Activated B cell treated with CpG ODN at 0.5 μM for 24 hours (primary cell): ENCODE measurements around the gene ZNF682. TPM values are rescaled to one million over a fixed set of nuclear protein-coding genes. Genes with fewer than 3 reads are reported as not detected.
"Not testable (repeated sequence)": the region's sequence is repeated elsewhere in the genome, so short reads cannot be mapped to it uniquely, and the experiment has no call there.

ENCODE experiments used
- ATAC-seq: fragments of 200-7000 bp; cut with Tn5 transposase; one replicate; pipeline ENCODE4 v1.10.0; 2021; ENCODE audit warnings: low read depth, mild to moderate bottlenecking, moderate library complexity
- CTCF ChIA-PET: fragments of 350-600 bp; sonication (Branson Sonifier 250); formaldehyde crosslinking; loops from one replicate; lab custom pipeline; 2021; ENCODE audit warnings: antibody characterized with exemption; lab: Charles Lee
- POLR2A ChIA-PET: fragments of 350-600 bp; sonication (Branson Sonifier 250); formaldehyde crosslinking; loops from one replicate; lab custom pipeline; 2021; ENCODE audit warnings: antibody characterized with exemption; lab: Charles Lee
- DNase-seq: peaks from one replicate; pipeline ENCODE4 v3.0.0; 2022
- H3K27ac Mint-ChIP-seq: one replicate; pipeline ENCODE4 v1.8.0; 2020; ENCODE audit warnings: mixed read lengths
- H3K27me3 Mint-ChIP-seq: one replicate; pipeline ENCODE4 v1.8.0; 2021; ENCODE audit warnings: mixed read lengths
- H3K36me3 Mint-ChIP-seq: one replicate; pipeline ENCODE4 v1.8.0; 2021; ENCODE audit warnings: low read depth, mixed read lengths
- H3K4me1 Mint-ChIP-seq: one replicate; pipeline ENCODE4 v1.8.0; 2021; ENCODE audit warnings: mixed read lengths
- H3K4me3 Mint-ChIP-seq: one replicate; pipeline ENCODE4 v1.8.0; 2020; ENCODE audit warnings: mild to moderate bottlenecking, mixed read lengths
- H3K9me3 Mint-ChIP-seq: one replicate; pipeline ENCODE4 v1.8.0; 2020; ENCODE audit warnings: mixed read lengths
- intact Hi-C: fragments of 100-400 bp; cut with micrococcal nuclease; formaldehyde crosslinking; loops from one replicate; pipeline ENCODE4 v1.15.1; 2024
- total RNA-seq: library from RNA; stranded (reverse); gene quantifications from 2 replicates; pipeline ENCODE4 v1.2.3, GENCODE V29; 2022
- TF ChIP-seq, protein P1 (sequence below): fragments of 200-600 bp; IDR thresholded peaks from one replicate; pipeline ENCODE4 v1.8.0; 2022; ENCODE audit warnings: antibody characterized with exemption, mild to moderate bottlenecking

ZNF682 gene
- total RNA-seq, 1 donor from 2014 or later = 19.9 TPM

DNA sequence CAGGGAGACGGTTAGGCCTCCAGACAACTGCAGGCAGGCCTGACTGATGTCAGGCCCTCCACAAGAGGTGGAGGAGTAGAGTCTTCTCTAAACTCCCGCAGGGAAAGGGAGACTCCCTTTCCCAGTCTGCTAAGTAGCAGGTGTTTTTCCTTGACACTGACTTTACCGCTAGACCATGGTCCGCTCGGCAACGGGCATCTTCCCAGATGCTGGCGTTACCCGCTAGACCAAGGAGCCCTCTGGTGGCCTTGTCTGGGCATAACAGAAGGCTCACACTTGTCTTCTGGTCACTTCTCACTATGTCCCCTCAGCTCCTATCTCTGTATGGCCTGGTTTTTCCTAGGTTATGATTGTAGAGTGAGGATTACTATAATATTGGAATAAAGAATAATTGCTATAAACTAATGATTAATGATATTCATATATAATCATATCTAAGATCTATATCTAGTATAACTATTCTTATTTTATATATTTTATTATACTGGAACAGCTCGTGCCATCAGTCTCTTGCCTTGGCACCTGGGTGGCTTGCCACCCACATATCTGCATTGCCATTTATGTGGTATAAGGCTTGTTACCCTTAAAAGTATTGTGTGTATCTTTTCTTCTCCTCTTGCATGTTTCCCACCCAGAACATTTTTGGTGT, 80.0 kb downstream of the ZNF682 start:
- H3K27ac Mint-ChIP-seq, ATAC-seq, H3K27me3 Mint-ChIP-seq, H3K36me3 Mint-ChIP-seq, H3K9me3 Mint-ChIP-seq, H3K4me1 Mint-ChIP-seq: not testable (repeated sequence)
- peak; percentile 56 for DNase-seq
- POLR2A ChIA-PET = interaction anchor here (1.1 to 1.8 kb wide), 2 partner anchors 93 to 427 kb away, joined by 3 to 4 read pairs; partner anchors contain the start of gene ZNF253
- CTCF ChIA-PET = interaction anchor here (0.8 to 3.4 kb wide), 3 partner anchors 316 to 427 kb away, joined by 3 to 19 read pairs (median 4); partner anchors contain the start of genes GMIP and LPAR2
- TF ChIP-seq, protein P1, sequence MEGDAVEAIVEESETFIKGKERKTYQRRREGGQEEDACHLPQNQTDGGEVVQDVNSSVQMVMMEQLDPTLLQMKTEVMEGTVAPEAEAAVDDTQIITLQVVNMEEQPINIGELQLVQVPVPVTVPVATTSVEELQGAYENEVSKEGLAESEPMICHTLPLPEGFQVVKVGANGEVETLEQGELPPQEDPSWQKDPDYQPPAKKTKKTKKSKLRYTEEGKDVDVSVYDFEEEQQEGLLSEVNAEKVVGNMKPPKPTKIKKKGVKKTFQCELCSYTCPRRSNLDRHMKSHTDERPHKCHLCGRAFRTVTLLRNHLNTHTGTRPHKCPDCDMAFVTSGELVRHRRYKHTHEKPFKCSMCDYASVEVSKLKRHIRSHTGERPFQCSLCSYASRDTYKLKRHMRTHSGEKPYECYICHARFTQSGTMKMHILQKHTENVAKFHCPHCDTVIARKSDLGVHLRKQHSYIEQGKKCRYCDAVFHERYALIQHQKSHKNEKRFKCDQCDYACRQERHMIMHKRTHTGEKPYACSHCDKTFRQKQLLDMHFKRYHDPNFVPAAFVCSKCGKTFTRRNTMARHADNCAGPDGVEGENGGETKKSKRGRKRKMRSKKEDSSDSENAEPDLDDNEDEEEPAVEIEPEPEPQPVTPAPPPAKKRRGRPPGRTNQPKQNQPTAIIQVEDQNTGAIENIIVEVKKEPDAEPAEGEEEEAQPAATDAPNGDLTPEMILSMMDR = peak; percentile 54
- peak overlapping the region; percentile 19 for H3K4me3 Mint-ChIP-seq
- intact Hi-C loops = loop anchor here (1.0 to 2.0 kb wide), 5 partner anchors 80 to 427 kb away; partner anchors contain the start of genes ATP13A1, GMIP and ZNF682

DNA sequence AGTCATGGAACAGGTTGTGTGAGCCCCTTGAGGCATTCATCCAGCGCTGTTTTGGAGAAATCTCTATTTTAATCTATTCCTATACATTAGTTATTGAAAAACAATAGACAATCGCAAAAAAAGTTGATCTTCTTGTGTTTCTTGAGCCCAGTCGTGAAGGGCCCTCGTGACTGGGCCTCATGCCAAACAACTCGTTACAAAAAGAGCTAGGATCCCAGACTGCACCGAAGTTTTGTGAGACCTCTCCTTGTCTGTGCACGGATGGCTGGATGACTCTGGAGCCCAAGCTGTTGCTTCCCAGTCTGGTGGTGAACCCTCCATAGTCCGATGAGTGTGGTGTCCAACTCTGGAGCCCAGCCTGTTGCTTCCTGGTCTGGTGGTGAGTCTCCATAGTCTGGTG, 81.5 kb downstream of the ZNF682 start:
- H3K27ac Mint-ChIP-seq, H3K4me1 Mint-ChIP-seq, H3K9me3 Mint-ChIP-seq, ATAC-seq, H3K36me3 Mint-ChIP-seq, H3K27me3 Mint-ChIP-seq, H3K4me3 Mint-ChIP-seq, DNase-seq: not testable (repeated sequence)
- POLR2A ChIA-PET = interaction anchor here (1.8 kb wide), 1 partner anchor 426 kb away, joined by 4 read pairs; no protein-coding TSS in a partner anchor
- intact Hi-C loops = loop anchor here (2.0 kb wide), 1 partner anchor 295 kb away; the partner anchor contains the start of gene ATP13A1
- CTCF ChIA-PET = interaction anchor here (0.6 to 3.4 kb wide), 3 partner anchors 381 to 428 kb away, joined by 3 to 19 read pairs (median 3); no protein-coding TSS in a partner anchor

DNA sequence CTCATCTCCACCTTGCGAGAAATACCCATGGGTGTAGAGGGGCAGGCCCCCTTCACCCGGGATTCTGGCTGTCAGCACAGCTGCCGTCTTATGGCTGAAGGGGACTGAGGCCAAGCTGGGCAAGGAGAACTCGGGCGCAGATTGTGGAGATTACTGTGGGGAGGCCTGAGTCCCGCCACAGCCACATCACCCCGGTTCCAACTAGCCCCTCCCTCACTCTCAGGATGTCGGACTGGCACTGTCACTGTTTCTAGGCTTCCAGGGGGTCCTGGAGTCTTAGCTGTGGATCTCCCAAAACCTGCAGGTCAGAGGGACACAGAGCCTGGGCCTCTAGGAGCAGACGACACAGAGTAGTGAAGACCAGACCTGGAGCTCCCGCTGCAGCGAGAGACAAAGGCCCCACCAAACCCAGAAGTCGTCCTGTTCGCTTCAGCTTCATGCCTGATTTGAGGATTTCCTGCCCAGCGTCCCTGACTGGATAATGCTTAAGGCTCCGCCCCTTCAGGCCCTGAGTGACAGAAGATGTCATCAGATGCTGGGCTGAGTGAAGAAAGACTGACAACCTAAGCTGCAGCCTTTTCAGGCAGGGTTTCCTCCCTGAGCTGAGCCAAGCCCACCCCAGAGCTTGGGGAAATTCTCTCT, 82.8 kb downstream of the ZNF682 start:
- H3K4me3 Mint-ChIP-seq = no peak overlapping the region
- no peaks in the 10 kb centered on the region for H3K27me3 Mint-ChIP-seq
- ChIA-PET CTCF (interaction anchor here (1.1 to 3.4 kb wide), 2 partner anchors 312 to 425 kb away, joined by 3 to 19 read pairs; no protein-coding TSS in a partner anchor), POLR2A (no interaction called here)
- TF ChIP-seq, protein P1 = no peak
- ATAC-seq = no peak
- H3K4me1 Mint-ChIP-seq = peaks cover 7% of the 10 kb centered on the region
- no peaks in the 10 kb centered on the region for H3K9me3 Mint-ChIP-seq
- H3K36me3 Mint-ChIP-seq = no peaks in the 10 kb centered on the region
- intact Hi-C loops = no loop called here
- DNase-seq = no peak
- H3K27ac Mint-ChIP-seq = no peak overlapping the region

DNA sequence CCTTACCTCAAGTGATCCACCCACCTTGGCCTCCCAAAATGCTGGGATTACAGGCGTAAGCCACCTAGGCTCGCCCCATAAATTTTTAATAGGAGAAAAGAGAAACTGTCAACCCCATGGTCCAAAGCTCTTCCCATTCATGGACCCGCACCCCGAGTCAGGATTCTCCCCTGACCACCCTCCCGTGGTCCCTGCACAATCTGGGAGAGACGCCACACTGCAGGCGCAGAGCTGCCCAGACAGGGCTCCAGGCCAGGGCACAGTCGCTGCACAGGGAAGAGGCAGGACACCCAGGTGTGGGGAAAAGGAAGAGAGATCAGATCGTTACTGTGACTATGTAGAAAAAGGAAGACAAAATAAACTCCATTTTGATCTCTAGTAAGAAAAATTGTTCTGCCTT, 84.1 kb downstream of the ZNF682 start:
- POLR2A ChIA-PET = no interaction called here
- Mint-ChIP-seq H3K27ac (no peak overlapping the region), H3K4me3 (no peak overlapping the region), H3K27me3 (no peaks in the 10 kb centered on the region), H3K36me3 (no peaks in the 10 kb centered on the region), H3K9me3 (no peaks in the 10 kb centered on the region), H3K4me1 (peaks cover 7% of the 10 kb centered on the region)
- no peak for ATAC-seq
- CTCF ChIA-PET = no interaction called here
- DNase-seq = no peak
- intact Hi-C loops = no loop called here
- TF ChIP-seq, protein P1 = no peak

Other genes starting within 250 kb of the ZNF682 start
- 67.1 and 78.6 TPM in 2 replicates for gene ZNF506, start 217.8 kb downstream of the ZNF682 start, total RNA-seq
- gene ZNF253, start 173.6 kb downstream of the ZNF682 start, total RNA-seq = 24.7 and 26.3 TPM in 2 replicates
- gene ZNF93, start 138.6 kb downstream of the ZNF682 start, total RNA-seq = 13.5 and 14.9 TPM in 2 replicates
- 9.8 and 12.5 TPM in 2 replicates for gene ZNF90, start 38.5 kb upstream of the ZNF682 start, total RNA-seq
- 13.5 and 16.2 TPM in 2 replicates for gene ZNF486, start 127.7 kb upstream of the ZNF682 start, total RNA-seq